ENCODE results near the gene FEM1A.
"Not testable (repeated sequence)": the region's sequence is repeated elsewhere in the genome, so short reads cannot be mapped to it uniquely, and the experiment has no call there.

FEM1A gene

DNA sequence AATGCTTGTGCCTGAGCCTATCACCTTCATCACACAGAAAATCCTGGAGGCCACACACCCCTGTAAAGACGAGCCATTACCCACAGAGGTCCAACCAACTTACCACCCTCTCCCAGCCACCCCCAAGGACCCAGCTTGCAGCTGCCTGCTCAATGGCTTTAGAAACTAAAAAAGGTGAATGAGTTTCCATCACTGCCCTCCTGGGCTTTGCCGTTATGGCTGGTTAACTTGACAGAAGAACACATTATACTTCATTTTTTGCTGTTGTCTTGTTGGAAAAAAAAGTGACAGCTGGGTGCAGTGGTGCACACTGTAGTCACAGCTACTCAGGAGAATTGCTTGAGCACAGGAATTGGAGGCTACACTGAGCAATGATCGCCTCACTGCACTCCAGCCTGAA lies 17.4 kb upstream of the FEM1A start:
- DNase-seq, result no peak

DNA sequence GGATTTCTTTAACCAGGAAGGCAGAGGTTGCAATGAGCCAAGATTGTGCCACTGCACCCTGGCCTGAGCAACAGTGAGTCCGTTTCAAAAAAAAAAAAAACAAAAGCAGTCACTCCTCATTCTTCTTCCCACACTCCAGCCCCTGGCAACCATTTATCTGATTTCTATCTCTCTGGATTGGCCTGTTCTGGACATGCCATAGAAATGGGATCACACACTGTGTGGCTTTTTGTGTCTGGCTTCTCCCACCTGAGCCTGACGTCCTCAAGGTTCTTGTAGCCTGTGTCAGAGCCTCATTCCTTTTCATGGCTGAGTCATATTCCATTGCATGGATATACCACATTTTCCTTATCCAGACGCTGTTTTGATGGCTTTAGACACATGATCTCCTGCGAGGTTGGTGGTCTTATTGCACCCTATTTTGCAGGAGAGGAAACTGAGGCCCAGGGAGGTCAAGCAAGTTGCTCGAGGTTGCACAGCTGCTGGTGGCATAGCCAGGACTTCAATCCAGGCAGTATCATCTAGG lies 15.8 kb upstream of the FEM1A start:
- DNase-seq, result no peak

DNA sequence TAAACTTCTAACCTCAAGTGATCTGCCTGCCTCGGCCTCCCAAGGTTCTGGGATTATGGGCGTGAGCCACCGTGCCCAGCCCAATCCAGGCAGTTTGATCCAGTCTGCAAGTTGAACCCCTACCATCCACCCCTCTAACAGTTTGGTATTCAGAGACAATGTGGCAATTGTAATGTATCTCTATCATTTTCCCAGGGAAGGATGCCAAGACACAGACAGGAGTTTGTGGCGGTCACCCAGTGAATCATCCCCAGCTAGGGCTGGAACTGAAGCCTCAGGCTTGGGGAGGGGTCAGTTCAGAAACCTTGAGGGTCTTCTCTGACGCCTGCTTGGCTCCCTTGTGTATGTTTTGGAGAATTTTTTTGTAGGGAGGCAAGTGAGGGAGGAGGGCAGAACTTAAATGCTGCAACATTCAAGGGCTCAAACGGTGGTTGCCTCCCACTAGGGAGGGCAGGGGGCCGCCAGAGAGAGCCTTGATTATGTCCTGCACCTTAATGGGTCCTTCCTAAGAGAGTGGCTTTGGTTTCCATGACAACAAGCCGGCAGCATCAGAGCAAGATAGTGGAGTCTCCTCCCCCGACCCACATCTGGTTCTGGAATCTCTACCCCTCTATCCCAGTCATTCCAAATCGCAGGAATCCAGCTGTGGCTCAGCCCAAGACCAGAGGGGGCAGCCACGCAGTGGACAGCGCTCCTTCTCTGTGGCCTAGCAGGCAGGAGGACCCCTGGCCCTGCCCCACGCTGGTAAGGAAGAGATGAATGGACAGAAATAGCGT lies 14.9 kb upstream of the FEM1A start:
- no peak for DNase-seq

- DNase-seq, result not testable (repeated sequence)
These were observed 13.4 kb upstream of the FEM1A start for GRCh38 chr19:4778124-4778523.

GRCh38 chr19:4780860-4781259 lies 10.7 kb upstream of the FEM1A start:
- no peak for DNase-seq

GRCh38 chr19:4781801-4782200 lies 9.7 kb upstream of the FEM1A start:
- DNase-seq, result no peak

GRCh38 chr19:4786412-4787016 lies 5.0 kb upstream of the FEM1A start:
- not testable (repeated sequence) for DNase-seq

DNA sequence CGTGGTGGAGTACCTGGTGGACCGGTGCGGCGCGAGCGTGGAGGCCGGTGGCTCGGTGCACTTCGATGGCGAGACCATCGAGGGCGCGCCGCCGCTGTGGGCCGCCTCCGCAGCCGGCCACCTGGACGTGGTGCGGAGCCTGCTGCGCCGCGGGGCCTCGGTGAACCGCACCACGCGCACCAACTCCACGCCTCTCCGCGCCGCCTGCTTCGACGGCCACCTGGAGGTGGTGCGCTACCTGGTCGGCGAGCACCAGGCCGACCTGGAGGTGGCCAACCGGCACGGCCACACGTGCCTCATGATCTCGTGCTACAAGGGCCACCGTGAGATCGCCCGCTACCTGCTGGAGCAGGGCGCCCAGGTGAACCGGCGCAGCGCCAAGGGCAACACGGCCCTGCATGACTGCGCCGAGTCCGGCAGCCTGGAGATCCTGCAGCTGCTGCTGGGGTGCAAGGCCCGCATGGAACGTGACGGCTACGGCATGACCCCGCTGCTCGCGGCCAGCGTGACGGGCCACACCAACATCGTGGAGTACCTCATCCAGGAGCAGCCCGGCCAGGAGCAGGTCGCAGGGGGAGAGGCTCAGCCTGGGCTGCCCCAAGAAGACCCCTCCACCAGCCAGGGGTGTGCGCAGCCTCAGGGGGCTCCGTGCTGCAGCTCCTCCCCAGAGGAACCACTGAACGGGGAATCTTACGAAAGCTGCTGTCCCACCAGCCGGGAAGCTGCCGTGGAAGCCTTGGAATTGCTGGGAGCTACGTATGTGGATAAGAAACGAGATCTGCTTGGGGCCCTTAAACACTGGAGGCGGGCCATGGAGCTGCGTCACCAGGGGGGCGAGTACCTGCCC lies 708 bp downstream of the FEM1A start:
- not testable (repeated sequence) for DNase-seq

- not testable (repeated sequence) for DNase-seq
These were observed 1.3 kb downstream of the FEM1A start for GRCh38 chr19:4792866-4793195.

DNA sequence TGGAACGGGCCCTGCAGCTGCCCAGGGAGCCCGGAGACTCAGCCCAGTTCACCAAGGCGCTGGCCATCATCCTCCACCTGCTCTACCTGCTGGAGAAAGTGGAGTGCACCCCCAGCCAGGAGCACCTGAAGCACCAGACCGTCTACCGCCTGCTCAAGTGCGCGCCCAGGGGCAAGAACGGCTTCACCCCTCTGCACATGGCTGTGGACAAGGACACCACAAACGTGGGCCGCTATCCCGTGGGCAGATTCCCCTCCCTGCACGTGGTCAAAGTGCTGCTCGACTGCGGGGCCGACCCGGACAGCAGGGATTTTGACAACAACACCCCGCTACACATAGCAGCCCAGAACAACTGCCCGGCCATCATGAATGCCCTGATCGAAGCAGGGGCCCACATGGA lies 1.7 kb downstream of the FEM1A start:
- not testable (repeated sequence) for DNase-seq

GRCh38 chr19:4794971-4795370 lies 3.4 kb downstream of the FEM1A start:
- no peak for DNase-seq

GRCh38 chr19:4795400-4795799 lies 3.9 kb downstream of the FEM1A start:
- no peak for DNase-seq

DNA sequence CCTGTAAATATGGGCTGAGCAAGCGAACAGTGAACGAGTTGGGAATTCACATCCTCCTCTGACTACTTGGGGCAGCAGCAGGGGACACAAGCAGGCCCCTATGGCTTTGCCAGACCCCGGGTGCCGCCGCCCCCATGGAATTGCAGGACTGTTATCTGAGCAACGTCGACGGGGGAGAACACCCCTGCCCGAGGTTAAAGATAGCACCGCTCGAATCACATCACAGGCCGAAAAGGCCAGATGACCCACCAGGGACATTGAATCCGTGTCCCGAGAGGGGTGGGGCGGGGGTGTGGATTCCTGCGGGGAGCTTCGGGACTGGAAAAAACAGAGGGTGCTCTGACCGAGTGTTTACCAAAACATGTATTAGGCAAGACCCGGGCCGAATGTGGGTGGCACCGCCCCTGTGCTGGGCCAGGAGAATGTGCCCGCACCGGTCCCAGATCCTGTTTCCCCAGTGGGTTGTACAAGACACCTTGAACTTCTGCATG lies 9.1 kb downstream of the FEM1A start:
- DNase-seq, result no peak

DNA sequence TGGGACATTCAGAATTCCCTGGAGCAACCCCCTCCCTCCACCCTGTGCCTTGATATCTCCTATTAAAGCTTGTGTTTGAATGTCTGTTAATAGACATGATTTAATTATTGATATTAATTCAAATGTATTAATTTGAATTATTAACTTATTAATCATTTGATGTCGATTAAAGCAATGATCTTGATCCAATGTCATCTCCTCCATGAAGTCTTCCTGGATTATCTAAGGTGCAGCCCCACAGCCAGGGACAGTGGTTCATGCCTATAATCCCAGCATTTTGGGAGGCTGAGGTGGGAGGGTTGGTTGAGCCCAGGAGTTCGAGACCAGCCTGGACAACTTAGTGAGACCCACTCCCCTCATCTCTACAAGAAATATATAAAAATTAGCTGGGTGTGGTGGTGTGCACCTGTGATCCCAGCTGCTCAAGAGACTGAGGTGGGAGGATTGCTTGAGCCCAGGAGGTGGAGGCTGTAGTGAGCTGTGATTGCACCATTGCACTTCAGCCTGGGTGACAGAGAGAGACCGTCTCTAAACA lies 9.6 kb downstream of the FEM1A start:
- no peak for DNase-seq

DNA sequence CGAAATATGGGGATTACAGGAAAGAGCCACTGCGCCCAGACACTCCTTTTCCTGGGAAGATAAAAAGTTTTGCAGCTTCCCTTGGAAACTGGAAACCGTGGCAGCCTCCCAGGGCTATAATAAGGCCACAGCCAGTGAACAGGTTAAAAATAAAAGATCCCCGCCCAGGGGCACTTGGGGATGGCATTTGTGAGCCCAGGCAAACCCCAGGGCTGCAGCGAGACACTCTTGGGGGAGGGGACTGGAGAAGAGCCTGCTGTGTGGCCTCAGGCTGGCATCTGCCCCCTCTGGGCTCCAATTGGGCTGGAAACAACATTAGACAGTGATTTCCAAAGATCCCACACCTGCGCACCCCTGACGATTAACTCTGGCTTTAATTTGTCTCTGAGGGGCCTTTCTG lies 11.2 kb downstream of the FEM1A start:
- DNase-seq, result no peak

DNA sequence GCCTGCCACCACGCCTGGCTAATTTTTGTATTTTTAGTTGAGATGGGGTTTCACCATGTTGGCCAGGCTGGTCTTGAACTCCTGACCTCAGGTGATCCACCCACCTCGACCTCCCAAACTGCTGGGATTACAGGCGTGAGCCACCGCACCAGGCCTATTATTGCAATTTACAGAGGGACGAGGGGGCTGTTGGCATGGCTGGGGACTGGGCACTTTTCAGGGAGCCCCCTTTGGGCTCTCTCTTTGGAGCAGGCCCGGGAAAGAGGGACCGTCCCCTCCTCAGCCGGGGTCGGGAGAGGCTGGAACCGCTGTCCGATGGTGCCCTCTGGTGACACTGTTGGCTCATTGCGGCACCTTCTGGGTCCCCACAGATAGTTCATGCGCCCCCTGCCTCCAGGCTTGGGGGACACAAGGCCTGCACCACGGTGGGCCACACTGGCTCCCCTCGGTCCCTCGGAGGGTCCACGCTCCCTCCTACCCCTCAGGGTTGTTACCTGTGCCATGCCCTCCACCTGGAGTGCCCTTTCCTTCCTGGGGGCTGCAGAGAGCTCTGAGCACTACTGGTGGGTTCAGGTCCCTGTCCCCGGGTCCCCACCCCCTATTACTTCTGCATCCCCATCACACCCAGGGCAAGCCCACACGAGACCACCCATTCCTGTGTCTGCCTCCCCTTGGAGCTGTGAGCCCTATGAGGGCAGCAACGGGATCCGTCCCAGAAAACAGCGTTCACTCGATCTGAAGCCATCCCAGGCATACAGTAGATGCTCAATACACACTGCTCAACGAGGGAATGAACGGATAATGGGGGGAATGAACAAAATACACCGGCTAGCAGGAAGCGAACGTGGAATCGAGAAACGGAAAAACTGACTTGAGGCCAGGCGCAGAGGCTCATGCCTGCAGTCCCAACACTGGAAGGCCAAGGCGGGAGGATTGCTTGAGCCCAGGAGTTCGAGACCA lies 12.5 kb downstream of the FEM1A start:
- DNase-seq, result no peak

GRCh38 chr19:4805140-4805539 lies 13.6 kb downstream of the FEM1A start:
- DNase-seq, result not testable (repeated sequence)

DNA sequence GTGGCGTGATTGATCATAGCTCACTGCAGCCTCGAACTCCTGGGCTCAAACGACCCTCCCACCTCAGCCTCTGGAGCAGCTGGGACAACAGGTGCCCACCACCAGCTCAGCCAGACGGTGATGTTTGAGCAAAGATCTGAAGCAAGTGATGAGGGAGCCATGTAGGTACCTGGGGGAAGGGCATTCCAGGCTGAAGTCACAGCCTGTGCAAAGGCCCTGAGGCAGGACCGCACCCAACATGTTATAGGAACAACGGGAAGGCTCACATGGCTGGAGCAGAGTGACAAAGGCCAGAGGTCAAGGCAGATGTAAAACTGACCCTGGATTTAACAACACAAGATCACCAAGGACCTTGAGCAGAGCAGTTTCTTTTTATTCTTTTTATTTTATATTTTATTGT lies 14.8 kb downstream of the FEM1A start:
- no peak for DNase-seq

DNA sequence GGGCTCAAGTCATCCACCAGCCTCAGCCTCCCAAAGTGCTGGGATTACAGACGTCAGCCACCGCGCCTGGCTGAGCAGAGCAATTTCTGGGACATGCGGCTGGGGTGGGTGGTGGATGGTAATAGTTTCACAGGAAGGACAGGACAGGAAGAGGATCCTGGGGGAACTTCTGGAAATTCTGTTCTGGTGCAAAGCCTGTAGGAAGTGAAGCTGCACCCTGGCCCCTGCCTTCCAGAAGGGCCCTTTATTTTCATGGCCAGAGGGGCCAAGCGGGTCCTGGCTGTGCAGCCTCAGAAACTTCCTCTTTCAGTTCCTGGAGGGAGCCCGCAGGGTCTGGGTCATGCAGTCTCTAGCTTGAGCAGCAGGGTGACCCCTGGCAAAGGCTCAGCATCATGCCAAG lies 15.7 kb downstream of the FEM1A start:
- DNase-seq, result no peak

DNA sequence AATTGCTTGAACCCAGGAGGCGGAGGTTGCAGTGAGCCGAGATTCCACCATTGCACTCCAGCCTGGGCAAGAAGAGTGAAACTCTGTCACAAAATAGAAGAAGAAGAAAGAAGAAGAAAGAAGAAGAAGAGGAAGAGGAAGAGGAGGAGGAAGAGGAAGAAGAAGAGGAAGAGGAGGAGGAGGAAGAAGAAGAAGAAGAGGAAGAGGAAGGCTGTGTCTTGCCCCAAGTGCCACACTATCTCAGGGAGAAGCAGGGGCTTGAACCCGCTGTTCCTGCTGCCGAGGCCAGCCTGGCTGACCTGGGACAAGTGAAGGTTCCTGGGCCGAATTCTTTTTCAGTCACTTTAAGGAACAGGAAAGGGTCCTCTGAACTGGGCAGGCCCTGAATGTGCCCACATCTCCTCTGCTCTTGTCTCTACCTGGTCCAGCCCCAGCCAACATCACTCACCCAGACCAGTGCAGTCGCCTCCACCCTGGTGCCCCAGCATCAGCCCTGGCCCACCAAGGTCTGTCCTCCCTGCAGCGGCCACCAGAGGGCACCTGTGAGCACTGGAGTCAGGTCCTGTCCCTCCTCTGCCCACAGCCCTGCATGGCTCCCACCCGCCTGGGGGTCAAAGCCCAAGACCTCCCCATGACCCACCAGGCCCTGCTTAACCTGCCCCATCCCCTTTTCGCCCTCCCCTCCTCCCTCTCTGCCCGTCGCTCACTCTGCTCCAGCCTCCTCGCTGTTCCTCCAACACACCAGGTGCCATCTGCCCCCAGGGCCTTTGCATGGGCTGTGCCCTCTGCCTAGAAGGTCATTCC lies 20.0 kb downstream of the FEM1A start:
- peak; percentile 78 for DNase-seq
